GM21717 (cell line): ENCODE measurements around the gene KDM6A.
"Not testable (repeated sequence)": the region's sequence is repeated elsewhere in the genome, so short reads cannot be mapped to it uniquely, and the experiment has no call there.

Experiments used
- ATAC-seq: cut with Tn5 transposase; IDR thresholded peaks from one replicate; pipeline ENCODE4 v1.9.1; 2021; ENCODE audit warnings: mild to moderate bottlenecking, moderate library complexity; ENCODE audit not compliant: unreplicated experiment

Gene KDM6A

GRCh38 chrX:44954562-44954961 lies 81.6 kb downstream of the KDM6A start:
- ATAC-seq: no peak

DNA sequence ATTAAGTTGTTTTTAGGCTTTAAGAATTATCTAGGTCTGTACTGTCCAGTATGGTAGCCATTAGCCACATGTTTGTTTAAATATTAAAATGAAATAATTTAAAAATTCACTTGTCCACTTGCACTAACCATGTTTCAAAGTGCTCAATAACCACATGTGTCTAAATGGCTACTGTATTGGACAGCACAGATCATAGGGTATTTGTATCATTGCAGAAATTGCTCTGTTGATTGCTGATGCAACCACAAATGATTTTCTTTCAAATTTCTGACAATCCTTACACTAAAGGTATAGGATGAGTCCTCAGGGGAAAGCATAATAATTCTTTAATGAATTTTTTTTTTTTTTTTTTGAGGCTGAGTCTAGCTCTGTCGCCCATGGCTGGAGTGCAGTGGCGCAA lies 84.9 kb downstream of the KDM6A start:
- no peak for ATAC-seq

DNA sequence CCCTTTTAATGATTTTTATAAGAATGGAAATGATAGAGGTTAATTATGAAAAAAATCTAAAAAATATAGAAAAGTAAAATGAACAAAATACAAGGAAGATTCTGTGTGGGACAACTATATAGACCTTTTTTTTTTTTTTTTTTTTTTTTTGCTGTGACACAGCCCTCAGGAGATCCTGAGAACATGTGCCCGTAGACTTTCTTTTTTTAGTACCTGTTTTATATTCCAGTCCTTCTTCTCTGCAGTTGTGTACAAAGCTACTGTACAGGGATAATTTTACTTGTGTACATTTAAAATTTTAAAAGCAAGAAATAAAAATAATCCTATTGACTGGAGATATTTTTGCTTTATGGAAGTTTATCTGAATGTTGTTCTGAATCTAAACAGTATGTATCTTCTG lies 85.5 kb downstream of the KDM6A start:
- ATAC-seq: no peak

GRCh38 chrX:44961817-44962607 lies 89.0 kb downstream of the KDM6A start:
- no peak for ATAC-seq

- ATAC-seq: no peak
Observed at GRCh38 chrX:44962944-44963343, 90.0 kb downstream of the KDM6A start.

DNA sequence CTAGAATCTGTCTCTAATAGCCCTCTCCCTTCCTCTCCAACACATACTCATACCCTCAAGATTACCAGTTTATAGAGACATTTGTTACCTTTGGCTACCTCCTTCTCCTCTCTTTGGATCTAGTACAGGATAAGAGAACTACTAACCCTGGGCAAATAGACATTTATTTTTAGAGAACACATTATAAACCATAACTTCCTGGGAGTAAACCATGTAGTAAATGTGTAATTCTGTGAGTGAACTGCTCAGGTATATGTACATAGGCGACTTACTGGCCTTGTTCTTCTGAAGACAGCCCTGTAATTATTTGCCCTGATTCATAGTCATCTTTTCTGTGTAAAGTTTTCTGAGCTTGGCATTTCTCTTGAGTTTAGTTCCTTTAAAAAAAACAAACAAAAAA lies 94.2 kb downstream of the KDM6A start:
- ATAC-seq: no peak

GRCh38 chrX:44970709-44971108 lies 97.7 kb downstream of the KDM6A start:
- no peak for ATAC-seq

- no peak for ATAC-seq
Observed at GRCh38 chrX:44971674-44972073, 98.7 kb downstream of the KDM6A start.

GRCh38 chrX:44972132-44972531 lies 99.1 kb downstream of the KDM6A start:
- ATAC-seq: no peak

DNA sequence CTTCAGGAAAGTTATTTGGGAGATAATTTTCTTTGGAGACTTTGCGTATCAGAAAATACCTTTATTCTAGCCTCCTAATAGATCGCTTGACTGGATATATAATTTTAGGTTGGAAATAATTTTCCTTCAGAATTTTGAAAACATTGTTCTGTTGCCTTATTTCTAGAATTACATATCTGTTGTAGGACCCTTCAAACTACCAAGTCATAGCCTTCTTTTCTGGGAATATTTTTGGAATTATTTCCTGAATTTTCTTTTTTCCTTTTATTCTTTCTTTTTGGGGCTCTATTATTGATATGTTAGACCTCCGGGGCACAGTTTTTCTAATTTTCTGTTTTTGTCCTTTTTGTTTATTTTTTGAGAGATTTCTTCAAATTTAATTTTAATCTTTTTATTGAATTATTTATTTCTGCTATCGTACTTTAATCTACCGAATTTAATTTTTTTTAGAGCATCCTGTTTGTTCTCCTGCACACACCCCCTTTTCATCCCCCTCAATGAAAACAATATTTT lies 100.5 kb downstream of the KDM6A start:
- ATAC-seq: no peak

DNA sequence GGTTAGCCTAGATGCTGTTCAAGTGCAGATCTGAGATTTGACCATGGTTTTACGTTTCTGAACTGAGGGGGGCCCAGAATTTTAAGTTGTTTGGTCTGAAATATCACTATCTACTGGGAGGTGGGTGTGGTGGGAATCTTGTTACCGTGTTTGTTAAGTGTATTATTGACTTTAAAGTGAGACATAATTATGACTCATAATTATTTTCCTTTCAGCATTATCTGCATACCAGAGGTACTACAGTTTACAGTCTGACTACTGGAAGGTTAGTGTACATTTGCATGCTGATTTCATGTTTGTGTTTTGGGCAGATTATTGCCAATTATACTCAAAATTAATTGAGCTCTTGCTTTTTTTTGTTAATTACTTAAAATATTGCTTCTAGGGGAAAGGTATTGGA lies 101.5 kb downstream of the KDM6A start:
- no peak for ATAC-seq

GRCh38 chrX:44975666-44976263 lies 102.8 kb downstream of the KDM6A start:
- ATAC-seq: no peak

- no peak for ATAC-seq
Observed at GRCh38 chrX:44978976-44979375, 106.0 kb downstream of the KDM6A start.

- ATAC-seq: no peak
Observed at GRCh38 chrX:44980403-44980802, 107.4 kb downstream of the KDM6A start.

GRCh38 chrX:44980883-44981282 lies 107.9 kb downstream of the KDM6A start:
- ATAC-seq: no peak

GRCh38 chrX:44989995-44990770 lies 117.2 kb downstream of the KDM6A start:
- ATAC-seq: no peak

DNA sequence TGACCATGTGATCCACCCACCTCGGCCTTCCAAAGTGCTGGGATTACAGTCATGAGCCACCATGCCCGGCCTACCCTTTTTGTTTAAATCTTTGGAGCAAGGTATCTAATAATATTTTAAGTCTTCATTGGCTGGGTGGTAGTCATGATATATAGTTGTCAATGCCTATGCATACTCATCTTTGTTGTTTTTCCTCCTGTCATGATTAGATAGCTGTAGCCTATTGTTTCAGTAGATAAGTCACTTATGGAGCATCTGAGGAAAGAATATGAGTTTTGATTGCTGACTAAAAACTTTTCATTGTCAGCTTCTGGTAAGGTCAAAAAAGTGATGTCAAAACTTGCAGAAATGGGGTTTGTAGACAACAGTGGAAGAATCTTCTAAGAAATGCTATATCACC lies 119.8 kb downstream of the KDM6A start:
- ATAC-seq: no peak

- ATAC-seq: no peak
Observed at GRCh38 chrX:44996277-44996676, 123.3 kb downstream of the KDM6A start.

DNA sequence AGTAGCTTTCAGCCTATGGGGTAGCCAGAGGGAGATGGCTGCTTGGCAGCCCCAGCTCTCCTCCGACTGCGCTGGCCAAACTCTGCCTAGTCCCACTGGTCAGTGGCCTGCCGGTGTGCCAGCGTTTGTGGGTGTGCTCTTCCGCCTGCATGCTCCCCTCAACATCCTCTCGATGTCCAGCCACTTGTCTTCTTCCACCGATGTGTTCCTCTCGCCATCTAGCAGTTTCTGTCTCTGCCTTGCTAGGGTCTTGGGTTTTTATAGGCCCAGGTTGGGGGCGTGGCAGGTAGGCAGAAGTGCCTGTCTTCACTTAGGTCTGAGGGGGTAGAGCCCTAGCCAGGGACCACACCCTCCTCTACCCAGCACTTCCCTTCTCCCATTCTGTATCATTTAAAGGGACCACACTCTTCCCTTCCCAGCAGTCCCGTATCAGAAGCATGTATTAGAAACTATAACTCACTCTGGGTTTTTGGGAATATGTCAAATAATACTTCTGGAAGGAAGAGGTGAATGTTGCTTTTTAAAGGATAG lies 124.4 kb downstream of the KDM6A start:
- peak; percentile 17 for ATAC-seq

DNA sequence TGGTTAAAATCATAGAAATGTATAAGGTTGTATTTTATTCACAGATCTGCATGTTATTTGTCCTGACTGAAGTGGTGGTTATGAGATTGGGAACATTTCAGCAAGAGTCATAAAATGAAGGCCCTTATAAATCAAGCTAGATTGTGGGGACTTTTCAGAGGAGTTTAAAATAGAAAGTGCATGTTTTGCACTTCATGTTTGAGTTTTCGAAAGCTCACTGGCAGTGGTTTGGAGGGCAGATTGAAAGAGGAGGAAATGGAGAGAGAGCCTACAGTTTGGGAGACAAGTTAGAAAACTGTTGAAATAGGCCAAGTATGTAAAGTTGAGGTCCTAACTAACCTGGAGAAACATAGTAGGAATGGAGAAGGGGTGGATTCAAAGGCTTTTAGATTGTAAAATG lies 124.9 kb downstream of the KDM6A start:
- peak; percentile 74 for ATAC-seq

DNA sequence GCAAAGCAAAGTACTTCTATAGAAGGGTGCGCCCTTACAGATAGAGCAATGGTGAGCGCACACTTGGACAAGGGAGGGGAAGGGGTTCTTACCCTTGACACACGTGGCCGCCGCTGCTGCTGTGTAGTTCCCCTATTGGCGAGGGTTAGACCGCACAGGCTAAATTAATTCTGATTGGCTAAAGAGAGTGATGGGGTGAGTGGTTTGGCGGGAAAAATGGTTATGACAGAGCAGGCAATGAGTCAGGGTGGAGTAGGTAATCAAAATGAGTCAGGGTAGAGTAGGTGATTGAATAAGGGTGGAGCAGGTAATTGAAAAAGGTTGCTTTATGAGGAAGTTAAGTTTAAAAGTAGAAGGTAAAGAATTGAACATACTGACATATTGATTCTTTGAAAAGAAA lies 126.2 kb downstream of the KDM6A start:
- ATAC-seq: not testable (repeated sequence)
